CD4-positive, alpha-beta T cell (primary cell): Measurements from ENCODE around the gene PSAT1. TPM values are rescaled to one million over a fixed set of nuclear protein-coding genes. Genes with fewer than 3 reads are reported as not detected.
A peak's percentile ranks its signal among the peaks of the same experiment; 100 is the strongest.

Experiments
- ATAC-seq: fragments of 200-7000 bp; cut with Tn5 transposase; one replicate; pipeline ENCODE4 v1.10.0; 2022; ENCODE audit warnings: mild to moderate bottlenecking; ENCODE audit not compliant: poor library complexity
- CTCF ChIA-PET: fragments of 350-600 bp; sonication (Branson Sonifier 250); formaldehyde crosslinking; loops from one replicate; lab custom pipeline; 2021; ENCODE audit warnings: antibody characterized with exemption, inconsistent platforms; lab: Charles Lee
- POLR2A ChIA-PET: fragments of 350-600 bp; sonication (Branson Sonifier 250); formaldehyde crosslinking; loops from one replicate; lab custom pipeline; 2021; ENCODE audit warnings: antibody characterized with exemption, inconsistent platforms; lab: Charles Lee
- DNase-seq, 14 experiments: peaks; one replicate each; pipeline ENCODE4 v3.0.0-alpha.2; 2013 to 2020; ENCODE audit warnings: mixed read lengths in 2 of 14
- H3K27ac ChIP-seq, 2 donors: one replicate each; pipeline versions ENCODE4 v1.5.1 to v1.7.0; 2013; ENCODE audit warnings: low read length in 2 of 2, low read depth in 1 of 2, mild to moderate bottlenecking in 1 of 2
- H3K27me3 ChIP-seq, 2 experiments: 1 replicate in 1 of 2; 2 replicates in 1 of 2; pipeline versions ENCODE4 v1.6.1 to v1.7.0; 2013; ENCODE audit warnings: low read length in 2 of 2, control low read depth in 1 of 2, mild to moderate bottlenecking in 1 of 2, moderate library complexity in 1 of 2; ENCODE audit not compliant: insufficient read depth in 2 of 2, control insufficient read depth in 1 of 2
- H3K36me3 ChIP-seq: one replicate; pipeline ENCODE4 v1.6.1; 2013; ENCODE audit warnings: low read length, control low read depth; ENCODE audit not compliant: insufficient read depth
- H3K4me1 ChIP-seq: one replicate; pipeline ENCODE4 v1.6.1; 2013; ENCODE audit warnings: low read length, control low read depth; ENCODE audit not compliant: insufficient read depth
- H3K4me3 ChIP-seq: one replicate; pipeline ENCODE4 v1.5.1; 2013; ENCODE audit warnings: mild to moderate bottlenecking, low read length, moderate library complexity
- H3K9me3 ChIP-seq, 2 experiments: 1 replicate in 1 of 2; 2 replicates in 1 of 2; pipeline versions ENCODE4 v1.6.1 to v1.7.0; 2013; ENCODE audit warnings: low read length in 2 of 2, mild to moderate bottlenecking in 2 of 2, control low read depth in 1 of 2, moderate library complexity in 1 of 2; ENCODE audit not compliant: control insufficient read depth in 1 of 2, insufficient read depth in 1 of 2
- H3K27ac Mint-ChIP-seq: one replicate; pipeline ENCODE4 v1.8.0; 2020; ENCODE audit warnings: mixed read lengths
- H3K27me3 Mint-ChIP-seq: one replicate; pipeline ENCODE4 v1.8.0; 2021; ENCODE audit warnings: mixed read lengths
- H3K36me3 Mint-ChIP-seq: one replicate; pipeline ENCODE4 v1.8.0; 2021; ENCODE audit warnings: low read depth, mixed read lengths
- H3K4me1 Mint-ChIP-seq: one replicate; pipeline ENCODE4 v1.8.0; 2021; ENCODE audit warnings: low read depth, mixed read lengths
- H3K4me3 Mint-ChIP-seq: one replicate; pipeline ENCODE4 v1.8.0; 2020; ENCODE audit warnings: mild to moderate bottlenecking, mixed read lengths
- H3K9me3 Mint-ChIP-seq: one replicate; pipeline ENCODE4 v1.8.0; 2020; ENCODE audit warnings: mixed read lengths
- intact Hi-C, 2 experiments: fragments of 100-400 bp; cut with DNase I in 1 of 2; cut with micrococcal nuclease in 1 of 2; formaldehyde crosslinking; loops; one replicate each; pipeline versions ENCODE4 v1.15.1 to v1.9.0; 2023 to 2025; cut with DNase I, micrococcal nuclease
- total RNA-seq, 174 experiments: library from RNA in 2 of 174; stranded (reverse) in 2 of 174; gene quantifications; one replicate each; pipeline ENCODE4 v1.2.3 and lab custom pipeline; 2021 to 2026
- TF ChIP-seq, protein P1 (sequence below): fragments of 200-600 bp; IDR thresholded peaks from one replicate; pipeline ENCODE4 v1.8.0; 2022; ENCODE audit warnings: antibody characterized with exemption, mild to moderate bottlenecking

The PSAT1 gene
- total RNA-seq, 2 experiments from 2014 or later, result 0.30 to 0.61 TPM

DNA sequence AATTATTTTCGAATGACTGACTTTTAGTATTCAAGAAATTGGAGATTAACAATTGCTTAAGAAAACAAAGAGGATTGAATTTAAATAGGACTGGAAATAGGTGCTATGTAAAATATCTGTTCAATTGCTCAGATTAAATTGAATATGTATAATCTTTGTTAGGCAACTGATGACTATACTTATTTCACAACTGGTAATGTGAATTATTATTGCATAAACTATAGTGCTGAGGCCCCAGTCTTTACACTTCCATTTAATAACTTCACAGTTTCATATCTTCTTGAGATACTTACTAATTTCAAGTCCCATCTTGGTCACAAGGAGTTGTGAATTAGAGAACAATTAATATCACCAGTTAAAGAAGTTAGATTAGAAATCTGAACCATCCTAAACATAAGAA lies 44.3 kb upstream of the PSAT1 start:
- peaks cover 30% of the 10 kb centered on the region for H3K36me3 ChIP-seq
- TF ChIP-seq, protein P1, sequence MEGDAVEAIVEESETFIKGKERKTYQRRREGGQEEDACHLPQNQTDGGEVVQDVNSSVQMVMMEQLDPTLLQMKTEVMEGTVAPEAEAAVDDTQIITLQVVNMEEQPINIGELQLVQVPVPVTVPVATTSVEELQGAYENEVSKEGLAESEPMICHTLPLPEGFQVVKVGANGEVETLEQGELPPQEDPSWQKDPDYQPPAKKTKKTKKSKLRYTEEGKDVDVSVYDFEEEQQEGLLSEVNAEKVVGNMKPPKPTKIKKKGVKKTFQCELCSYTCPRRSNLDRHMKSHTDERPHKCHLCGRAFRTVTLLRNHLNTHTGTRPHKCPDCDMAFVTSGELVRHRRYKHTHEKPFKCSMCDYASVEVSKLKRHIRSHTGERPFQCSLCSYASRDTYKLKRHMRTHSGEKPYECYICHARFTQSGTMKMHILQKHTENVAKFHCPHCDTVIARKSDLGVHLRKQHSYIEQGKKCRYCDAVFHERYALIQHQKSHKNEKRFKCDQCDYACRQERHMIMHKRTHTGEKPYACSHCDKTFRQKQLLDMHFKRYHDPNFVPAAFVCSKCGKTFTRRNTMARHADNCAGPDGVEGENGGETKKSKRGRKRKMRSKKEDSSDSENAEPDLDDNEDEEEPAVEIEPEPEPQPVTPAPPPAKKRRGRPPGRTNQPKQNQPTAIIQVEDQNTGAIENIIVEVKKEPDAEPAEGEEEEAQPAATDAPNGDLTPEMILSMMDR, result no peak
- CTCF ChIA-PET, result no interaction called here
- no peak for ATAC-seq
- POLR2A ChIA-PET, result no interaction called here
- H3K9me3 ChIP-seq, result no peaks in the 10 kb centered on the region
- Mint-ChIP-seq H3K4me3 (no peak overlapping the region), H3K4me1 (no peaks in the 10 kb centered on the region), H3K36me3 (peaks cover 65% of the 10 kb centered on the region), H3K9me3 (no peaks in the 10 kb centered on the region), H3K27me3 (no peaks in the 10 kb centered on the region), H3K27ac (no peak overlapping the region)
- H3K27me3 ChIP-seq, result no peaks in the 10 kb centered on the region
- no peak overlapping the region for H3K4me3 ChIP-seq
- DNase-seq, result no peak
- intact Hi-C loops, result no loop called here
- no peaks in the 10 kb centered on the region for H3K4me1 ChIP-seq
- no peak overlapping the region for H3K27ac ChIP-seq

DNA sequence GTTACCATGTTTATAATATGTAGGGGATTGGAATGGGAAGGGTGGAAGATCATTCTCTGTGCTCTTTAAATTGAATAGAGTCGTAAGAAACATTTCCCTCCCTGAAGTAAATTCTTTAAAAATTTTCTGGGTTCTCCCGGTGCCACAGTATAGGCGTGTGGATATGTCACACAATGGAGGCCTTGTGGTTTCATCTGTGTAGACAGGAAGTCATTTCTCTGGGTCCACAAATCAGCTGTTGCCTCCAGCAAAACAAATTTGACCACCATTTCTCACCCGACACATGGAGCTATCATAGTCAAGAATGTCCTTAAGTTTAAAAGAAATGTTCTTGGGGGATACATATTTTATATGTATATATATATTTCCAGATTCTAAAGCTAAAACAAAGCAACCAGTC lies 43.6 kb upstream of the PSAT1 start:
- POLR2A ChIA-PET, result no interaction called here
- Histone ChIP-seq H3K36me3 (peaks cover 34% of the 10 kb centered on the region), H3K27me3 (no peaks in the 10 kb centered on the region), H3K27ac (no peak overlapping the region), H3K9me3 (no peaks in the 10 kb centered on the region), H3K4me3 (no peak overlapping the region), H3K4me1 (no peaks in the 10 kb centered on the region)
- CTCF ChIA-PET, result no interaction called here
- TF ChIP-seq, protein P1, result no peak
- Mint-ChIP-seq H3K36me3 (peaks cover 58% of the 10 kb centered on the region), H3K4me1 (no peaks in the 10 kb centered on the region), H3K27ac (no peak overlapping the region), H3K4me3 (no peak overlapping the region), H3K27me3 (no peaks in the 10 kb centered on the region), H3K9me3 (no peaks in the 10 kb centered on the region)
- intact Hi-C loops, result no loop called here
- DNase-seq, result peak in 1 of 14 experiments; percentile 26
- ATAC-seq, result no peak

DNA sequence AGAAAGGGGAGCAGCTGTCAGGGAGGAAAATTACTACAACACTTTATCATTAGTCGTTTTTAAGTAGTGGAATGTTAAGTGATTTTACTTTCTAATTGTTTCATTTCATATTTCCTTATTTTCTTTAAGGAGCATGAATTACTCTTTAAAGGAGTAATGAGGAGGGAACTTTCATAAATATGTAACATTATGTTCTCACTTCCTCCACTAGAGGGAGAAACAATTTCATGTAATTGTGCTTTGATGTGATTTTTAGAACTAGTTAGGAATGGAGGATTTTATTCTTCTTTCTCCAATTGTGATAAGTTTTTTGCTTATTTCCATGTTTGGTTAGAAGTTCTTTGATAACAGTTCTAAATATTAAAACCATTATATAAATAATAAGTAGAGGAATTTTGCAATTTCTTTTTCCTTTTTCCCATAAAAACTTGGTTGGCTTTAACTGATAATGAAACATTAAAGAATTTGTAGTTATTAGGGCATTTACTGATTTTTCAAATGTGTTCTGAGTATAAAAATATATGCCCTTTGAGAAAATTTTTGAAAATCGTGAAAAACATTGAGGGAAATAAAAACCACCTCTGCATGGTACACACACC lies 35.4 kb upstream of the PSAT1 start:
- H3K9me3 ChIP-seq, result no peaks in the 10 kb centered on the region
- ChIA-PET CTCF (interaction anchor here (1.0 to 1.3 kb wide), 3 partner anchors 35 to 108 kb away, joined by 3 to 5 read pairs (median 4); no protein-coding TSS in a partner anchor), POLR2A (no interaction called here)
- no peak overlapping the region for H3K4me3 Mint-ChIP-seq
- no peak overlapping the region for H3K4me3 ChIP-seq
- ATAC-seq, result peak; percentile 48
- H3K27me3 ChIP-seq, result no peaks in the 10 kb centered on the region
- no peak overlapping the region for H3K27ac ChIP-seq
- H3K36me3 ChIP-seq, result peaks cover 24% of the 10 kb centered on the region
- no peaks in the 10 kb centered on the region for H3K4me1 ChIP-seq
- DNase-seq, result peak in 3 of 14 experiments; percentile 38 to 44 (median 42)
- intact Hi-C loops, result loop anchor here (1.0 to 5.0 kb wide), 3 partner anchors 36 to 107 kb away; partner anchors contain the start of gene PSAT1 (in 1 of the 2)
- peaks cover 47% of the 10 kb centered on the region for H3K36me3 Mint-ChIP-seq
- no peaks in the 10 kb centered on the region for H3K27me3 Mint-ChIP-seq
- no peaks in the 10 kb centered on the region for H3K4me1 Mint-ChIP-seq
- no peaks in the 10 kb centered on the region for H3K9me3 Mint-ChIP-seq
- TF ChIP-seq, protein P1, result peak; percentile 87
- H3K27ac Mint-ChIP-seq, result no peak overlapping the region
